Caki2 (cell line): ENCODE results near the gene FBL. TPM values are rescaled to one million over a fixed set of nuclear protein-coding genes. Genes with fewer than 3 reads are reported as not detected.
"Not testable (repeated sequence)": the region's sequence is repeated elsewhere in the genome, so short reads cannot be mapped to it uniquely, and the experiment has no call there.

Source experiments
- DNase-seq: peaks from one replicate; pipeline ENCODE4 v3.0.0-alpha.2; 2015; ENCODE audit warnings: low read depth
- in situ Hi-C: cut with HindIII; loops from 2 replicates; pipeline ENCODE4 v1.10.0; 2016; ENCODE audit warnings: low sequenced_read_pairs, low pct_unique_long_range_greater_than_20kb, mixed read lengths
- total RNA-seq: library from RNA; depleted of rRNA; stranded (reverse); fragments of >200 nt; shearing (Covaris generic); gene quantifications from 2 replicates; pipeline ENCODE4 v1.2.3, GENCODE V29; 2014; ENCODE audit warnings: low replicate concordance; rRNA removed

FBL gene
- total RNA-seq, 1 experiment from 2014 or later = 700 TPM

GRCh38 chr19:39814111-39814510 lies 32.1 kb downstream of the FBL start:
- DNase-seq, in situ Hi-C loops: not testable (repeated sequence)

- in situ Hi-C loops = no loop called here
These were observed 32.8 kb downstream of the FBL start for GRCh38 chr19:39813264-39813993.

GRCh38 chr19:39811064-39811463 lies 35.1 kb downstream of the FBL start:
- DNase-seq = no peak
- in situ Hi-C loops = no loop called here

More at GRCh38 chr19:39813264-39813993, 32.8 kb downstream of the FBL start:
- DNase-seq = no peak

GRCh38 chr19:39810424-39810823 lies 35.8 kb downstream of the FBL start:
- DNase-seq = no peak
- in situ Hi-C loops = no loop called here

GRCh38 chr19:39809368-39809767 lies 36.8 kb downstream of the FBL start:
- DNase-seq = no peak
- in situ Hi-C loops = no loop called here

DNA sequence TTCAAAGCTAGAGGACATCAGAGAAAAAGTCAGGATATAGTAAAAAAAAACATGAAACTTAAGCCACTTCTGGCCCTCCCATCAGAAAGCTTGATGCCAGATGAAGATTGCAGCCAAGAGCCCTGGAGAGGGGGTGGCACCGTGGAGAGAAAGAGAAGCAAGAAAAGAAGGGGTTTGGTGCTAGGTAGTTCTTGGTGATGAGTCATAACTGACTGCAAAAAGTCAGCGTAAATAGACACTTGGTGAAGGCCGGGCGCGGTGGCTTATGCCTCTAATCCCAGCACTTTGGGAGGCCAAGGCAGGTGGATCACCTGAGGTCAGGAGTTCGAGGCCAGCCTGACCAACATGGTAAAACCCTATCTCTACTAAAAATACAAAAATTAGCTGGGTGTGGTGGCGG lies 37.5 kb downstream of the FBL start:
- DNase-seq, in situ Hi-C loops: not testable (repeated sequence)

DNA sequence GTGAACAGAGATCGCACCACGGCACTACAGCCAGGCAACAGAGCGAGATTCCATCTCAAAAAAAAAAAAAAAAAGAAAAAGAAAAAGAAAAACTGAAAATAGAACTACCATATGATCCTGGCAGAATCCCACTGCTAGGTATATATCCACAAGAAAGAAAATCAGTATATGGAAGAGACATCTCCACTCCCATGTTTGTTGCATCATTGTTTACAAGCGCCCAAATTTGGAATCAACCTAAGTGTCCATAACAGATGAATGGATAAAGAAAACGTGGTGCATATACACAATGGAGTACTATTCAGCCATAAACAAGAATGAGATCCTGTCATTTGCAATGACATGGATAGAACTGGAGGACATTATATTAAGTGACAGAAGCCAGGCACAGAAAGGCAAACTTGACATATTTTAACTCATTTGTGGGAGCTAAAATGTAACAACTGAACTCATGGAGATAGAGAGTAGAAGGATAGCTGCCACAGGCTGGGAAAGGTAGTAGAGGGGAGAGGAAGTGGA lies 38.3 kb downstream of the FBL start:
- in situ Hi-C loops = no loop called here
- no peak for DNase-seq

- DNase-seq = no peak
- in situ Hi-C loops = no loop called here
These were observed 41.1 kb downstream of the FBL start for GRCh38 chr19:39805104-39805503.

DNA sequence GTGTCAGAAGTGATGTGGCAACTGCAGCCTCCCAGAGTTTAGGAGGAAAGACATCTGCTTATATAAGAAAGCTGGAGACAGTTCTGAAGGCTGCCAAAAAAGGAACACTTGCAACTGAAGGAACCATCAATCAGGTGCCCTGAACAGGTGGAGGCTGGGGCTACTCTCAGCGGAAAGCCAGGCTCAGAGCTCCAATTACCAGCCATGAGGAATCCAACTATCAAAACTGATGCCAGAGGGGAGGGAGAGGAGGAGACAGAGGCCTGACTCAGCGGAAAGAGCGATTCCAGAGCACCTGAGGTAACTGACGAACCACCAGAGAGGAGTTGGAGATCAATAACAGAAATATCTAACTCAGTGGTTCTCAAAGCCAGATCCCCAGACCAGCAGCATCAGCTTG lies 43.2 kb downstream of the FBL start:
- in situ Hi-C loops = no loop called here
- no peak for DNase-seq

GRCh38 chr19:39797083-39797482 lies 49.1 kb downstream of the FBL start:
- DNase-seq = no peak
- in situ Hi-C loops = no loop called here

- no peak for DNase-seq
- in situ Hi-C loops = no loop called here
These were observed 50.1 kb downstream of the FBL start for GRCh38 chr19:39796000-39796498.

DNA sequence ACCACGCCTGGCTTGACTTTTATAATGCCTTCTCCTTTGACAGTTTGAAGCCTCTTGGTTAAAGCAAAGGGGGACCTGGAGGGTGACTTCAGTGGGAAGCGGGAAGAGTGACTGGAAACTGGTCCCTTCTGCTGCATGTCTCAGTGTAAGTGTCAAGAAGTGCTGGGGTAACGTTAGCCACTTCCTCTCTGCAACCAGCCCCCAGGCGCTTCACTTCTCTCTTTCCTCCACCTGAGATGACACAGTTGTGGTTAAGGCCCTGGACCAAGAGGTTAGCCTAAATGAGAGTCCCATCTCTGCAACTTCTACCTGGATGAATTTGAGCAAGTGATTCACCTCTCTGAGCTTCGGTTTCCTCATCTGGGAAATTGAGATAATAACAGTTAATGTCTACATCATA lies 51.2 kb downstream of the FBL start:
- in situ Hi-C loops = no loop called here
- DNase-seq = no peak

DNA sequence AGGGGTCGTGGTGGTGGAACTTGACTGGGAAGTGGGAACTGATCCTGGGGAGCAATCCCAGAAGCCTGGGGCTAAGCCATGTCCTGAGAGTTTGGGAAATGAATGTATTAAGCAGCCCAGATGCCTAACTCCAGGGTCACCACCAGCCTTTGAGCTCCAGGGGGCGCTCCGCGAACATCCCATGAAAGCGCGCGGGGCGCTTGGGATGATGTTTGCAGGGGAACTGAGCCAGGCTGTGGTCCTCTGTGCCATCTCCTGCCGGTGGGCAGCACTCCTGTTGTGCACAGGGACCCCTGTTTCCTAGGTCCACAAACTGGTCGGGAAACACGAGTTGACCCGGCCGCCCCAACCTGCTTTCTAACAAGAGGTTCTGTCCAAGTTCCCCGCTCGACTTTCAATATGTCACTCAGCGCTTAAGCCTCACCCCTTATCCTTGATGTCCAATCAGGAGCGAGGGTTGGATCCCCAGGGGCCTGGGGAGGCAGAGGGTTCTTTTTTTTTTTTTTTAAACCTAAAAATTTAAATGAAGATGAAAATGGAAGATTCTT lies 53.1 kb downstream of the FBL start:
- DNase-seq = peak; percentile 67
- in situ Hi-C loops = no loop called here

DNA sequence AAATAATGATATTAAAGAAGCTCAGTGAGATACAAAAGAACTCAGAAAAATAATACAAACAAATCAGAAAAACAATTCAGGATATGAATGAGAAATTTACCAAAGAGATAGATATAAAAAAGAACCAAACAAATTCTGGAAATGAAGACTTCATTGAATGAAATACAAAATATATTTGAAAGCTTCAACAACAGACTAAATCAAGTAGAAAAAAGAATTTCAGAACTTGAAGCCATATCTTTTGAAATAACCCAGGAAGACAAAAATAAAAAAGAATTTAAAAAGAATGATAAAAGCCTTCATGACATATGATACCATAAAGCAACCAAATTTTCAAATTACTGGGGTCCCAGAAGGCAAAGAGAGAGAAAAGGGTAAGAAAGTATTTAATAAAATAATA lies 57.9 kb downstream of the FBL start:
- no peak for DNase-seq
- in situ Hi-C loops = no loop called here

Other genes starting within 250 kb of the FBL start
- gene LGALS13, start 243.9 kb downstream of the FBL start, total RNA-seq = not detected in 2 replicates
- not detected in 2 replicates for gene LGALS16, start 190.5 kb downstream of the FBL start, total RNA-seq
- not detected in 2 replicates for gene LGALS14, start 141.9 kb downstream of the FBL start, total RNA-seq
- 7.8 TPM in 1 of 2 replicates, not detected in the other for gene CLC, start 108.3 kb downstream of the FBL start, total RNA-seq
- not detected in 2 replicates for gene LEUTX, start 67.5 kb downstream of the FBL start, total RNA-seq
- 6.9 and 13.1 TPM in 2 replicates for gene DYRK1B, start 12.2 kb downstream of the FBL start, total RNA-seq
- 0.30 and 1.8 TPM in 2 replicates for gene FCGBP, start 88.3 kb upstream of the FBL start, total RNA-seq
- gene PSMC4, start 124.8 kb upstream of the FBL start, total RNA-seq = 208 and 244 TPM in 2 replicates
- gene ZNF546, start 150.7 kb upstream of the FBL start, total RNA-seq = 3.6 and 7.0 TPM in 2 replicates
- gene ZNF780B, start 209.9 kb upstream of the FBL start, total RNA-seq = 1.9 and 3.1 TPM in 2 replicates
- gene ZNF780A, start 244.6 kb upstream of the FBL start, total RNA-seq = 14.7 and 41.9 TPM in 2 replicates